HCT116 (cell line): ENCODE results near the gene ACTA2. TPM values are rescaled to one million over a fixed set of nuclear protein-coding genes. Genes with fewer than 3 reads are reported as not detected.

Experiments used
- ATAC-seq: fragments of 200-7000 bp; cut with Tn5 transposase; 2 replicates; pipeline ENCODE4 v1.9.1; 2020; ENCODE audit warnings: mild to moderate bottlenecking, moderate library complexity
- BruUV-seq: library from RNA; stranded (reverse); fragments of 400-500 nt; replicated peaks from 2 replicates; lab custom pipeline; 2021; lab: Mats Ljungman, UMichigan
- CTCF ChIA-PET: fragments of 300-600 bp; sonication (Branson Sonifier 250); formaldehyde crosslinking; loops from one replicate; lab custom pipeline; 2021; ENCODE audit warnings: antibody characterized with exemption; lab: Charles Lee
- POLR2A ChIA-PET: fragments of 300-600, 350-600 bp; sonication (Branson Sonifier 250); formaldehyde crosslinking; loops from one replicate; lab custom pipeline; 2021; ENCODE audit warnings: antibody characterized with exemption; lab: Charles Lee
- RAD21 ChIA-PET, 2 experiments: fragments of 300-600 bp; sonication (Branson Sonifier 250); formaldehyde crosslinking; loops; one replicate each; lab custom pipeline; 2023; ENCODE audit warnings: low total read pairs in 2 of 2; ENCODE audit not compliant: uncharacterized antibody in 2 of 2, unreplicated experiment in 2 of 2, low non-redundant PET in 1 of 2; lab: Charles Lee
- DNase-seq: peaks from one replicate; pipeline ENCODE4 v3.0.0-alpha.2; 2010; ENCODE audit warnings: low read depth, low spot score
- H2AFZ ChIP-seq: fragments of 200-600 bp; shearing (Covaris generic), sonication (generic); 2 replicates; pipeline ENCODE4 v1.6.1; 2017; ENCODE audit warnings: low read depth, mixed run types, mixed read lengths, antibody characterized with exemption, low read length; ENCODE audit not compliant: poor library complexity, severe bottlenecking
- H3K27ac ChIP-seq: 2 replicates; pipeline ENCODE4 v1.5.1; 2012; ENCODE audit warnings: low read depth, low read length
- H3K27me3 ChIP-seq: fragments of 200-600 bp; sonication (generic); 2 replicates; pipeline ENCODE4 v1.6.1; 2016; ENCODE audit warnings: mixed run types, low read length, mixed read lengths; ENCODE audit not compliant: insufficient read depth
- H3K36me3 ChIP-seq, 2 experiments: fragments of 200-500 bp in 1 of 2; fragments of 200-600 bp in 1 of 2; sonication (Bioruptor generic) in 1 of 2; sonication (generic) in 1 of 2; 2 replicates each; pipeline versions ENCODE4 v1.5.1 to v1.6.1; 2014 to 2016; ENCODE audit warnings: low read length in 2 of 2, inconsistent platforms in 1 of 2, mixed read lengths in 1 of 2, mixed run types in 1 of 2; ENCODE audit not compliant: insufficient read depth in 2 of 2, control insufficient read depth in 1 of 2
- H3K4me1 ChIP-seq, 2 experiments: fragments of 200-600 bp in 1 of 2; sonication (generic) in 1 of 2; 2 replicates each; pipeline versions ENCODE4 v1.5.1 to v1.6.1; 2012 to 2017; ENCODE audit warnings: low read length in 2 of 2, inconsistent platforms in 1 of 2, mild to moderate bottlenecking in 1 of 2, mixed read lengths in 1 of 2, mixed run types in 1 of 2, moderate library complexity in 1 of 2; ENCODE audit not compliant: insufficient read depth in 2 of 2, control insufficient read depth in 1 of 2
- H3K4me2 ChIP-seq: fragments of 200-600 bp; sonication (generic); 2 replicates; pipeline ENCODE4 v1.6.1; 2017; ENCODE audit warnings: mixed run types, low read length, mixed read lengths
- H3K4me3 ChIP-seq, 2 experiments: fragments of 200-600 bp in 1 of 2; sonication (generic) in 1 of 2; replicated peaks in 1 of 2; 2 replicates each; pipeline ENCODE4 v1.5.1; 2011 to 2016; ENCODE audit warnings: low read length in 2 of 2, control low read depth in 1 of 2, low read depth in 1 of 2, mild to moderate bottlenecking in 1 of 2, mixed read lengths in 1 of 2, mixed run types in 1 of 2
- H3K79me2 ChIP-seq: fragments of 200-600 bp; sonication (generic); 2 replicates; pipeline ENCODE4 v1.6.1; 2017; ENCODE audit warnings: mild to moderate bottlenecking, mixed run types, low read length, moderate library complexity, mixed read lengths; ENCODE audit not compliant: insufficient read depth
- H3K9ac ChIP-seq: fragments of 200-600 bp; sonication (generic); 2 replicates; pipeline ENCODE4 v1.6.1; 2016; ENCODE audit warnings: low read length, mixed read lengths
- H3K9me2 ChIP-seq: fragments of 200-600 bp; sonication (generic), shearing (Covaris generic); 2 replicates; pipeline ENCODE4 v1.6.1; 2017; ENCODE audit warnings: mixed run types, mild to moderate bottlenecking, moderate library complexity; ENCODE audit not compliant: insufficient read depth
- H3K9me3 ChIP-seq, 2 experiments: fragments of 200-500 bp in 1 of 2; fragments of 200-600 bp in 1 of 2; sonication (Bioruptor generic) in 1 of 2; sonication (generic) in 1 of 2; 2 replicates each; pipeline ENCODE4 v1.6.1; 2014 to 2017; ENCODE audit warnings: low read length in 2 of 2, mixed read lengths in 2 of 2, inconsistent platforms in 1 of 2, low read depth in 1 of 2, mild to moderate bottlenecking in 1 of 2, mixed run types in 1 of 2, moderate library complexity in 1 of 2; ENCODE audit not compliant: control insufficient read depth in 1 of 2, insufficient read depth in 1 of 2
- H4K20me1 ChIP-seq: fragments of 200-600 bp; sonication (generic), shearing (Covaris generic); 2 replicates; pipeline ENCODE4 v1.6.1; 2017; ENCODE audit warnings: mixed run types, mild to moderate bottlenecking, moderate library complexity; ENCODE audit not compliant: insufficient read depth
- ATF3 ChIP-seq: IDR thresholded peaks from 2 replicates; pipeline ENCODE4 v1.6.1; 2012
- CBX3 ChIP-seq: IDR thresholded peaks from 2 replicates; pipeline ENCODE4 v1.6.1; 2012; ENCODE audit warnings: low read depth
- CEBPB ChIP-seq: IDR thresholded peaks from 2 replicates; pipeline ENCODE4 v1.6.1; 2012; ENCODE audit warnings: low read depth
- CTCF ChIP-seq, 3 experiments: fragments of 200-600 bp in 1 of 3; sonication (generic) in 1 of 3; IDR thresholded peaks in 2 of 3; conservative IDR thresholded peaks in 1 of 3; 2 replicates each; pipeline ENCODE4 v1.5.1; 2012 to 2017; ENCODE audit warnings: low read depth in 2 of 3, low read length in 2 of 3, antibody characterized with exemption in 1 of 3, borderline replicate concordance in 1 of 3, control low read depth in 1 of 3, mild to moderate bottlenecking in 1 of 3, mixed read lengths in 1 of 3, mixed run types in 1 of 3, moderate library complexity in 1 of 3; ENCODE audit not compliant: insufficient read depth in 1 of 3
- EGR1 ChIP-seq: IDR thresholded peaks from 2 replicates; pipeline ENCODE4 v1.6.1; 2012; ENCODE audit warnings: low read depth
- ELF1 ChIP-seq: IDR thresholded peaks from 2 replicates; pipeline ENCODE4 v1.6.1; 2012; ENCODE audit warnings: low read depth, borderline replicate concordance
- EZH2 ChIP-seq: fragments of 200-600 bp; sonication (generic); IDR thresholded peaks from 2 replicates; pipeline ENCODE4 v1.6.1; 2017; ENCODE audit warnings: antibody characterized with exemption, mixed run types
- EZH2phosphoT487 ChIP-seq: fragments of 200-600 bp; IDR thresholded peaks from 2 replicates; pipeline ENCODE4 v1.6.1; 2018; ENCODE audit warnings: antibody characterized with exemption, borderline replicate concordance
- FOSL1 ChIP-seq: IDR thresholded peaks from 2 replicates; pipeline ENCODE4 v1.6.1; 2012; ENCODE audit warnings: low read depth
- JUND ChIP-seq: IDR thresholded peaks from 2 replicates; pipeline ENCODE4 v1.6.1; 2012
- MAX ChIP-seq: IDR thresholded peaks from 2 replicates; pipeline ENCODE4 v1.6.1; 2012
- POLR2A ChIP-seq: IDR thresholded peaks from 2 replicates; pipeline ENCODE4 v1.7.0; 2011; ENCODE audit warnings: borderline replicate concordance; ENCODE audit not compliant: insufficient read depth, insufficient read length; ENCODE audit errors: extremely low read depth
- POLR2AphosphoS5 ChIP-seq: IDR thresholded peaks from 2 replicates; pipeline ENCODE4 v1.6.1; 2011; ENCODE audit warnings: mild to moderate bottlenecking, low read depth, low read length, moderate library complexity
- RAD21 ChIP-seq: IDR thresholded peaks from 2 replicates; pipeline ENCODE4 v1.6.1; 2012; ENCODE audit warnings: low read depth, mild to moderate bottlenecking
- SIN3A ChIP-seq: IDR thresholded peaks from 2 replicates; pipeline ENCODE4 v1.6.1; 2012; ENCODE audit warnings: low read depth
- SP1 ChIP-seq: IDR thresholded peaks from 2 replicates; pipeline ENCODE4 v1.6.1; 2012; ENCODE audit warnings: low read depth
- SRF ChIP-seq: IDR thresholded peaks from 2 replicates; pipeline ENCODE4 v1.6.1; 2012; ENCODE audit warnings: low read depth
- YY1 ChIP-seq: IDR thresholded peaks from 2 replicates; pipeline ENCODE4 v1.6.1; 2011; ENCODE audit warnings: low read length, low read depth, moderate library complexity, mild to moderate bottlenecking; ENCODE audit not compliant: insufficient replicate concordance; ENCODE audit errors: extremely low read depth
- ZBTB33 ChIP-seq: IDR thresholded peaks from 2 replicates; pipeline ENCODE4 v1.6.1; 2011; ENCODE audit warnings: mild to moderate bottlenecking, low read length, moderate library complexity; ENCODE audit not compliant: insufficient replicate concordance; ENCODE audit errors: extremely low read depth
- ZFX ChIP-seq: fragments of 450-650 bp; IDR thresholded peaks from 2 replicates; pipeline ENCODE4 v1.6.1; 2017
- ZNF274 ChIP-seq: fragments of 200-500 bp; sonication (Bioruptor generic); IDR thresholded peaks from 2 replicates; pipeline ENCODE4 v1.6.1; 2014; ENCODE audit warnings: mild to moderate bottlenecking, low read depth, low read length, inconsistent platforms
- intact Hi-C: fragments of 100-400 bp; cut with micrococcal nuclease; formaldehyde crosslinking; loops from 2 replicates; pipeline ENCODE4 v1.10.0; 2022
- total RNA-seq: library from RNA; stranded (reverse); gene quantifications from one replicate; pipeline ENCODE4 v1.2.1, GENCODE V29; 2021; ENCODE audit not compliant: unreplicated experiment

The ACTA2 gene
- total RNA-seq, 1 experiment from 2014 or later: 9.4 TPM

- DNase-seq: peak; percentile 46
- H3K27ac ChIP-seq: no peak overlapping the region
- ChIA-PET POLR2A (interaction anchor here (0.9 to 1.3 kb wide), 2 partner anchors 51 to 97 kb away, joined by 3 to 4 read pairs; no protein-coding TSS in a partner anchor), RAD21 (interaction anchor here (1.0 to 2.0 kb wide), 4 partner anchors 96 to 368 kb away, joined by 3 to 10 read pairs (median 5); no protein-coding TSS in a partner anchor), CTCF (interaction anchor here (0.8 to 5.9 kb wide), 29 partner anchors 10 to 617 kb away, joined by 3 to 148 read pairs (median 4); partner anchors contain the start of genes FAS, LIPA and STAMBPL1)
- H2AFZ ChIP-seq: no peak overlapping the region
- H3K9ac ChIP-seq: no peak overlapping the region
- ATAC-seq: peak; percentile 85
- no peaks in the 10 kb centered on the region for H3K9me3 ChIP-seq
- no peak overlapping the region for H3K4me3 ChIP-seq
- no TSS peak for BruUV-seq
- H3K36me3 ChIP-seq: no peaks in the 10 kb centered on the region
- no peaks in the 10 kb centered on the region for H3K79me2 ChIP-seq
- no peaks in the 10 kb centered on the region for H3K9me2 ChIP-seq
- no peaks in the 10 kb centered on the region for H3K27me3 ChIP-seq
- peaks cover 7 to 16% of the 10 kb centered on the region in 2 experiments; a peak in 3 of 4 replicates for H3K4me1 ChIP-seq
- H3K4me2 ChIP-seq: peak overlapping the region; percentile 42; the same call in 1 of the 2 replicates
- intact Hi-C loops: loop anchor here (1.0 kb wide), 2 partner anchors 97 to 367 kb away; no protein-coding TSS in a partner anchor
- no peaks in the 10 kb centered on the region for H4K20me1 ChIP-seq
- TF ChIP-seq EZH2: no peak
- TF ChIP-seq SRF: no peak
- no peak for TF ChIP-seq POLR2A
- TF ChIP-seq EGR1: no peak
- TF ChIP-seq RAD21: peak; percentile 96
- TF ChIP-seq CTCF (IDR thresholded peaks at IDR 0.05 in 2 of 3, conservative IDR thresholded peaks at IDR 0.05 in 1 of 3; ENCODE audit: borderline replicate concordance in 1 of 3, insufficient read depth in 1 of 3, low read depth in 2 of 3, low read length in 2 of 3): peak; percentile 78 to 94 (median 93)
- peak; percentile 51; the same call in 1 of the 2 replicates for TF ChIP-seq CBX3
- 0 out of 2 replicates have a peak, but pooled peaks have one; percentile 29 for TF ChIP-seq MAX
- TF ChIP-seq ZNF274: no peak
- peak; percentile 28 for TF ChIP-seq YY1
- no peak for TF ChIP-seq ZBTB33
- no peak for TF ChIP-seq CEBPB
- TF ChIP-seq SP1: no peak
- no peak for TF ChIP-seq EZH2phosphoT487
- TF ChIP-seq POLR2AphosphoS5: peak; percentile 14; the same call in 1 of the 2 replicates
- TF ChIP-seq FOSL1: no peak
- TF ChIP-seq ELF1: no peak
- TF ChIP-seq SIN3A: no peak
- TF ChIP-seq JUND: no peak
- no peak for TF ChIP-seq ZFX
- no peak for TF ChIP-seq ATF3
These were observed 19.9 kb downstream of the ACTA2 start for GRCh38 chr10:88932539-88933256.
